HG03354 (cell line): ENCODE data around the gene GLIPR2.
"Not testable (repeated sequence)": the region's sequence is repeated elsewhere in the genome, so short reads cannot be mapped to it uniquely, and the experiment has no call there.

Experiments used
- ATAC-seq: cut with Tn5 transposase; IDR thresholded peaks from one replicate; pipeline ENCODE4 v1.9.1; 2021; ENCODE audit warnings: mild to moderate bottlenecking; ENCODE audit not compliant: unreplicated experiment, poor library complexity, severe bottlenecking

The GLIPR2 gene

GRCh38 chr9:36136272-36136893 is at the start of gene GLIPR2:
GLIPR2 (plus strand) TSS chr9:36136733; CDS start chr9:36136779, 46 bp downstream.
- ATAC-seq = peak; percentile 91

- not testable (repeated sequence) for ATAC-seq
Measured at GRCh38 chr9:36087054-36087453, 49.5 kb upstream of the GLIPR2 start.

- ATAC-seq = no peak
Measured at GRCh38 chr9:36088020-36088419, 48.5 kb upstream of the GLIPR2 start.

GRCh38 chr9:36091026-36091953 is 45.2 kb upstream of the GLIPR2 start:
- ATAC-seq = no peak

- no peak for ATAC-seq
Measured at GRCh38 chr9:36092014-36092413, 44.5 kb upstream of the GLIPR2 start.

- peak; percentile 93 for ATAC-seq
Measured at GRCh38 chr9:36092509-36093215, 43.9 kb upstream of the GLIPR2 start.

GRCh38 chr9:36093384-36093783 is 43.1 kb upstream of the GLIPR2 start:
- no peak for ATAC-seq

GRCh38 chr9:36099718-36100117 is 36.8 kb upstream of the GLIPR2 start:
- no peak for ATAC-seq

- no peak for ATAC-seq
Measured at GRCh38 chr9:36100532-36100931, 36.0 kb upstream of the GLIPR2 start.

GRCh38 chr9:36101916-36102741 is 34.4 kb upstream of the GLIPR2 start:
- no peak for ATAC-seq

- peak; percentile 77 for ATAC-seq
Measured at GRCh38 chr9:36102742-36103495, 33.6 kb upstream of the GLIPR2 start.

GRCh38 chr9:36109071-36109470 is 27.5 kb upstream of the GLIPR2 start:
- no peak for ATAC-seq

GRCh38 chr9:36110434-36110833 is 26.1 kb upstream of the GLIPR2 start:
- no peak for ATAC-seq

- no peak for ATAC-seq
Measured at GRCh38 chr9:36112516-36112915, 24.0 kb upstream of the GLIPR2 start.

GRCh38 chr9:36113999-36114398 is 22.5 kb upstream of the GLIPR2 start:
- no peak for ATAC-seq

GRCh38 chr9:36116593-36116992 is 19.9 kb upstream of the GLIPR2 start:
- no peak for ATAC-seq

GRCh38 chr9:36118201-36118600 is 18.3 kb upstream of the GLIPR2 start:
- no peak for ATAC-seq

GRCh38 chr9:36118706-36119105 is 17.8 kb upstream of the GLIPR2 start:
- ATAC-seq = no peak

GRCh38 chr9:36119476-36119875 is 17.1 kb upstream of the GLIPR2 start:
- ATAC-seq = no peak
